Measurements from ENCODE around the gene IFT172.

DNA sequence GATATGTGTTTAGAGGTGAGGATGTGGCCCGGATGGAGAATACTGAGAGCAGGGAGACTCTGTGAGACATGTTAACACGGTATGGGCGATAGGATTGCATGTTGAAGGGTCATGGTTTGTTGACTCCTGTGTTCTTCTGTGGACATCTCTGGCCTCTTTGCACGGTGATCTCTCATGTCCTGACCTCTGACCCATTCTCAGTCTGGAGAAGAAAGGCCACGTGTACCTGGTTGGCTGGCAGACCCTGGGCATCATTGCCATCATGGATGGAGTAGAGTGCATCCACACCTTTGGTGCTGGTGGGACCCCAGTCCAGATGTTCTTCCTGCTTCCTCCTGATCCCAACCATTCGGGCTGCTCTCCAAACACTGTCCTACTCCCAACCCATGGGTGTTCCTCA is 17.0 kb upstream of the IFT172 start:
- TF ChIP-seq, protein P1, sequence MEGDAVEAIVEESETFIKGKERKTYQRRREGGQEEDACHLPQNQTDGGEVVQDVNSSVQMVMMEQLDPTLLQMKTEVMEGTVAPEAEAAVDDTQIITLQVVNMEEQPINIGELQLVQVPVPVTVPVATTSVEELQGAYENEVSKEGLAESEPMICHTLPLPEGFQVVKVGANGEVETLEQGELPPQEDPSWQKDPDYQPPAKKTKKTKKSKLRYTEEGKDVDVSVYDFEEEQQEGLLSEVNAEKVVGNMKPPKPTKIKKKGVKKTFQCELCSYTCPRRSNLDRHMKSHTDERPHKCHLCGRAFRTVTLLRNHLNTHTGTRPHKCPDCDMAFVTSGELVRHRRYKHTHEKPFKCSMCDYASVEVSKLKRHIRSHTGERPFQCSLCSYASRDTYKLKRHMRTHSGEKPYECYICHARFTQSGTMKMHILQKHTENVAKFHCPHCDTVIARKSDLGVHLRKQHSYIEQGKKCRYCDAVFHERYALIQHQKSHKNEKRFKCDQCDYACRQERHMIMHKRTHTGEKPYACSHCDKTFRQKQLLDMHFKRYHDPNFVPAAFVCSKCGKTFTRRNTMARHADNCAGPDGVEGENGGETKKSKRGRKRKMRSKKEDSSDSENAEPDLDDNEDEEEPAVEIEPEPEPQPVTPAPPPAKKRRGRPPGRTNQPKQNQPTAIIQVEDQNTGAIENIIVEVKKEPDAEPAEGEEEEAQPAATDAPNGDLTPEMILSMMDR (IDR thresholded peaks at IDR 0.05), result no peak
- TF ChIP-seq POLR2A (IDR thresholded peaks at IDR 0.05), result no peak

Measured in uterus (tissue), 2 donors.